LNCAP (cell line): ENCODE measurements around the gene NUP210.

ENCODE experiments used
- CTCF ChIP-seq: fragments of 450-650 bp; IDR thresholded peaks from 2 replicates; pipeline ENCODE4 v1.5.1; 2017; ENCODE audit warnings: mild to moderate bottlenecking

Gene NUP210

GRCh38 chr3:13303410-13303809 lies 116.7 kb downstream of the NUP210 start:
- no peak for TF ChIP-seq CTCF

DNA sequence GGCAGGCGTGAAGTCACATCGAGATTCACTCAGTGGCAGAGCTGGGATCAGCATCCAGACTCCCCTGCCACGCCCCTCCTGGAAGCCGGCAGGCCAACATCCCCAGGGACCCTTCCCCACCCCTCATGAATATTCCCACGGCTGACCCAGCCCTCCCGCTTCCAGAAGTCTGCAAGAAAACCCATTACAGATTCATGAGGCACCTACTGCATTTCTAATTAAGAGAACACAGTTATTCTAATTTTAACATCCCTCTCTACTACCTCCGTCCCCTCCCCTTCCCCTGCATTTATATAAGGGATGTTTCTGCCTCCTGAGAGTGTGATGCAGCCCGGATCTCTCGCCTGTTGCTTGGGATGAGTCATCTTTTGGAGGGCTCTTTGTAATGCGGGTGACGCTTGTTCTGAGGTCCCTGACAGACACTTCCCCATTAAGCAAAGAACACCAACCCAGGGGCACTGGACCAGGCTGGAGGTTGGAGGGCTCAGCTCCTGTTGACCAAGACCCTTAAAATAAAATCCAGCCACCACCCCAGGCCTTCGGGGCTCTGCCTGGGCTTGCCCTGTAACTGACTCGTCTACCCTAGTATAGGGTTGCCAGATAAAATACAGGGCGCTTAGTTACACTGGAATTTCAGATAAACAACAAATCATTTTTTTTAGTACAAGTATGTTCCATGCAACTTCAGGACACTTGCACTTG lies 118.7 kb downstream of the NUP210 start:
- TF ChIP-seq CTCF: no peak

- TF ChIP-seq CTCF: no peak
These were observed 119.4 kb downstream of the NUP210 start for GRCh38 chr3:13300546-13301285.

GRCh38 chr3:13299531-13300155 lies 120.5 kb downstream of the NUP210 start:
- TF ChIP-seq CTCF: no peak

GRCh38 chr3:13296662-13297061 lies 123.5 kb downstream of the NUP210 start:
- no peak for TF ChIP-seq CTCF

DNA sequence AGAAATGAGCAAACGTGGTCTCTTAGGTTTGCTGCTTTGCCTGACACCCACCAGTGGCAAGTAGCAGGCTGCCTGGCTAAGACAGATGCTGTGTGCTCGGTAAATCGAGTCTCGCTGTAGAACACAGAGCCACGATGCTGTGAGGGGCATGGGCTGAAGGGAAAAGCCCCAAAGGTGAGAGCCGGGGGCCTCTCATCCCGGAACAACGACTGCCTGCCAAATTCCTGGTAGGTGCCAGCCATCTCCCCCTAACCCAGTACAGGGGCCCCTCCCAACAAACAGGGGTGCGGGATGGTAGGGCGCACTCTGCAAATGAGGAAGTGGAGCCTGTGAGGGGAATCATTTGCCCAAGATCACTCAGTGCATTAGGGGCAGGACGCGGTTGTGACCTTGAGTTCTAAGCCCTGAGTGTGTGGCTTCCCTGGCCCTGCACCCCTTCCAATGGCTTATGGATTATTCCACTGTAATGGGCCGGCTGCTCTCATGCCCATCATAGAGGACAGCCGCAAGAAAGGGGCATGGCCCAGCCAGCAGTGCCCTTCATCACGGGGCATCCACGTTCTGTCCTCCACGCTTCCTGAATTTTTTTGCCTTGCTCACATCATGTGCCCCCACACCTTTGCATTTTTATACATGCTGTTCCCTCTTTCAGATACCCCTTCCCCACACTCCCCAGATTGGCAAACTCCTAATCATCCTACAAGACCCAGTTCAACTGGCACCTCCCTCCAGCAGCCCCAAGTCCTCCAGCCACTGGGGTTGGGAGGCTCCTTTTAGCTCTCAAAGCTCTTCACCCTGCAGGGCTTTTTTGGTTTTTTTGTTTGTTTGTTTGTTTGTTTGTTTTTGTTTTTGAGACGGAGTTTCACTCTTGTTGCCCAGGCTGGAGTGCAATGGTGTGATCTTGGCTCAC lies 125.4 kb downstream of the NUP210 start:
- TF ChIP-seq CTCF: no peak

DNA sequence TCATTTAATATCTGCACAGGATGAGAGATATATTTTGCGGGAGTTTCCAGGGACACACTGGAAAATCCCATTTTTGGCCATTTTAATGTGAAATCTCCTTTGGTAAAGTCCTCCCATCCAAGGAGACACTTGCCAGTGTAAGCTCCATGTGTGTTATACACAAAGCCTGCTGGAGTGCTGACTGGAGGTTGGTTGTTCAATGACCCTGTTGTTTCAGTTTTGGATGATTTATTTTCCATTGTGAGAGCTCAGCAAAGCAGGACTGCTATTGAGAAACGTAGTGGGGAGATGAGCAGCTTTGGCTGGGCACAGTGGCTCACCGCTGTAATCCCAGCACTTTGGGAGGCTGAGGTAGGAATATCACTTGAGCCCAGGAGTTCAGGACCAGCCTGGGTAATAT lies 127.7 kb downstream of the NUP210 start:
- no peak for TF ChIP-seq CTCF
